ENCODE data around the gene CHAT. TPM values are rescaled to one million over a fixed set of nuclear protein-coding genes. Genes with fewer than 3 reads are reported as not detected.

Gene CHAT
- total RNA-seq, 2 experiments from 2014 or later, result not detected

GRCh38 chr10:49598164-49598856 is 15.5 kb upstream of the CHAT start:
- CTCF ChIA-PET, result no interaction called here
- intact Hi-C loops (cut with micrococcal nuclease), result loop anchor here (10.0 kb wide), 1 partner anchor 316 kb away; no protein-coding TSS in a partner anchor

DNA sequence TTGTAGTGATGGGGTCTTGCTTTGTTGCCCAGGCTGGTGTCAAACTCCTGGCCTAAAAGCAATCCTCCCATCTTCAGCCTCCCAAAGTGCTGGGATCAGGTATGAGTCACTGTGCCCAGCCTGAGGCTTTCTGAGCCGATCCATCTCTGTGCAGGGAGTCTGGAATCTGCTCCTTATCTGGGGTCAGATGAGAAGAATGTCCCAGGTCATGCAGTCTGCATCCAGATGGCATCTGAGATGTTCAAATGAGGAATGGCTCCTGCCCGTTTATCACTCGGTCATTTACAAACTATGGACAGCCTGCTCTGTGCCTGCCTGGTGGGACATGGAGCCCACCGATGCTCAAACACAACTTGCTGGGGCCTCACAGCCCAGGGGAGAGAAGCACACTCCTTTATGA is 14.9 kb upstream of the CHAT start:
- H3K27me3 Mint-ChIP-seq (ENCODE audit: low read depth), result peaks cover 28% of the 10 kb centered on the region

More at GRCh38 chr10:49598164-49598856, 15.5 kb upstream of the CHAT start:
- no peak overlapping the region for H3K4me3 Mint-ChIP-seq
- DNase-seq, result no peak
- H3K4me1 Mint-ChIP-seq (ENCODE audit: low read depth), result no peaks in the 10 kb centered on the region
- H3K36me3 Mint-ChIP-seq (ENCODE audit: low read depth), result no peaks in the 10 kb centered on the region
- no peak overlapping the region for H3K27ac Mint-ChIP-seq
- no peaks in the 10 kb centered on the region for H3K9me3 Mint-ChIP-seq
- peaks cover 26% of the 10 kb centered on the region for H3K27me3 Mint-ChIP-seq (ENCODE audit: low read depth)

DNA sequence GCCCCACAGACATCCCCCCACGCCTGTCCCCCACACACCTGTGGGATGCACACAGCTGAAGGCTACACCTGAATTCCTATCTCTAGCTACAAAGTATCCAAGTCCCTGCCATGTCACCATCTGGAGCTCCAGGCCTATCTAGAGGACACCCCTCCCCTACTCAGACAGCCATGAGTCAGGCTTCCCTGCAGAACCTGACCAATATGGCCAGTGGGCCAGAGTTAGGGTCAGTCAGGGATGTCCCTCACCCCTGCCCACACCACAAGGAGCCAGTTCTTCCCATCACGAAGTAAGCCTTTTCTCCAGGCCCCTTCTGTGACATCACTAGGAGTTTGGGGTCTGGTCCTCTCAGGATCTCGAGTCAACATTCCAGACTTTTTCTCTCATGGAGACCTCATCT is 14.3 kb upstream of the CHAT start:
- no peaks in the 10 kb centered on the region for H3K4me1 Mint-ChIP-seq (ENCODE audit: low read depth)
- H3K27me3 Mint-ChIP-seq (ENCODE audit: low read depth), result peaks cover 29% of the 10 kb centered on the region
- no peak for DNase-seq
- no peaks in the 10 kb centered on the region for H3K9me3 Mint-ChIP-seq
- intact Hi-C loops (cut with micrococcal nuclease), result loop anchor here (10.0 kb wide), 1 partner anchor 315 kb away; no protein-coding TSS in a partner anchor
- no peak overlapping the region for H3K27ac Mint-ChIP-seq
- no peak overlapping the region for H3K4me3 Mint-ChIP-seq
- no peaks in the 10 kb centered on the region for H3K36me3 Mint-ChIP-seq (ENCODE audit: low read depth)
- CTCF ChIA-PET, result no interaction called here

More for the DNA sequence above, 14.9 kb upstream of the CHAT start:
- H3K4me3 Mint-ChIP-seq, result no peak overlapping the region
- CTCF ChIA-PET, result no interaction called here
- DNase-seq, result no peak
- no peaks in the 10 kb centered on the region for H3K36me3 Mint-ChIP-seq (ENCODE audit: low read depth)
- no peaks in the 10 kb centered on the region for H3K9me3 Mint-ChIP-seq
- no peak overlapping the region for H3K27ac Mint-ChIP-seq
- no peaks in the 10 kb centered on the region for H3K4me1 Mint-ChIP-seq (ENCODE audit: low read depth)
- intact Hi-C loops (cut with micrococcal nuclease), result loop anchor here (10.0 kb wide), 1 partner anchor 316 kb away; no protein-coding TSS in a partner anchor

DNA sequence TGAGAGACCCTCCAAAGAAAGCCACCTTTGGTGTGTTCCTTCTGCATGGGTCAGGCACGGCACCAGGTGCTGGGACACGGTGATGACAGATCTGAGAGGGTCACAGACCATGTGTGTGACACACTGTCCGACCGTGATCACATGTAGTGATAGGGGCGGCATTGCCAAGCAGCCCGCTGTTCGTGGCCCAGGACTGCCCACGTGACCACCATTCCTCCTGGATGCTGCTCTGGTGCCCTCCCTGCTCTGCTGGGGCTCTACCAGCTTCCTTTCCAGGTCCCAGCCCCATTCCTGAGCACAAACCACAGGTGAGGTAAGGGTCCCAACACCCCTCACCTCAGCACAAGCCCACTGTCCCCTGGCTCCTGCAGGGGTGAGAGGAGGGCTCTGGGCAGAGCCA is 13.8 kb upstream of the CHAT start:
- H3K4me3 Mint-ChIP-seq, result no peak overlapping the region
- H3K9me3 Mint-ChIP-seq, result no peaks in the 10 kb centered on the region
- no peak overlapping the region for H3K27ac Mint-ChIP-seq
- H3K36me3 Mint-ChIP-seq (ENCODE audit: low read depth), result no peaks in the 10 kb centered on the region
- no peak for DNase-seq
- peaks cover 31% of the 10 kb centered on the region for H3K27me3 Mint-ChIP-seq (ENCODE audit: low read depth)
- H3K4me1 Mint-ChIP-seq (ENCODE audit: low read depth), result no peaks in the 10 kb centered on the region
- intact Hi-C loops (cut with micrococcal nuclease), result no loop called here
- CTCF ChIA-PET, result no interaction called here

DNA sequence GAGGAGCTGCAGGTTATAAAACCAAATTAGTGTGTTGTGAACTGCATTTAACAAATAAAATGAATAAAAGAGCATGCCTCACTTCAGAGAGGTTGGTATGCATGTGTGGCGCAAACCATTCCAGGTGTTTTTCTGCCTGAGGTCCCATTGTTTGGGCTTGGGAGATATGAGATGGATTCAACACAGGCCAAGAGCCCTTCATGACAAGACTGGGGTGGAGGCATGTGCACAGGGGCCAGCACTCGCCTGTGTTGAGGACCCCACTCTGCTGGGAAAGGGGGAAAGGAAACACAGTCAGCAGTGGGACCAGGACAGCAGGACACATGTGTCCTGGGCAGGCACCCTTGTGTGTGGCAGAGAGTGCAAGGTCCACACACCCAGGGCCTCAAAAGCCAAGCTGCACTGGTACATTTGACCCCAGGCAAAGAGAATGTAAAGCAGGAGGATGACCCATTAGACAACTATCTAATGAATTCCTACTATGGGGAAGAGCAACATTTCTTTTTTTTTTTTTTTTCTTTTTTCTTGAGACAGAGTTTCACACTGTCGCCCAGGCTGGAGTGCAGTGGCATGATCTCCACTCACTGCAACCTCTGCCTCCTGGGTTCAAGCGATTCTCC is 12.9 kb upstream of the CHAT start:
- intact Hi-C loops (cut with micrococcal nuclease), result no loop called here
- Mint-ChIP-seq H3K4me3 (no peak overlapping the region), H3K9me3 (no peaks in the 10 kb centered on the region), H3K27ac (no peak overlapping the region), H3K4me1 (ENCODE audit: low read depth) (no peaks in the 10 kb centered on the region), H3K36me3 (ENCODE audit: low read depth) (no peaks in the 10 kb centered on the region), H3K27me3 (ENCODE audit: low read depth) (peaks cover 33% of the 10 kb centered on the region)
- CTCF ChIA-PET, result no interaction called here
- no peak for DNase-seq

DNA sequence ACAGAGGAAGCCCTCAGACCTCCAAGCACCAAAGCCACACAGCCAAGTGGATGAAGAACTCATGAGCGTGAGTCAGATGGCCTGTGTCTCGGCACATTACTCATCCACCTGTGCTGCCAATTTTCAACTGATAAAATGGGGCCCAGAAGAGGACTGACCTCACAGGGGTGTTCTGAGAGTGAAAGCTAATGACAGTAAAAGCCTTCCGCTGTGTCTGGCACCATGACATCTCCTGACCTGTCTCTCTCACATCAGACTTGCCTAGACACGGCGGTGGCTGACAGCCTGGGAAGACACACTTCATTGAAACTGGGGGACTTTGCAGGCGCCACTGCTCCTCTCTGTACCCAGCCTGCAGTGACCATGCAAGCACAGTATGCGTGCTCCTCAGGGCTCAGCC is 12.0 kb upstream of the CHAT start:
- H3K9me3 Mint-ChIP-seq, result no peaks in the 10 kb centered on the region
- H3K4me1 Mint-ChIP-seq (ENCODE audit: low read depth), result no peaks in the 10 kb centered on the region
- H3K4me3 Mint-ChIP-seq, result no peak overlapping the region
- CTCF ChIA-PET, result no interaction called here
- intact Hi-C loops (cut with micrococcal nuclease), result no loop called here
- H3K27me3 Mint-ChIP-seq (ENCODE audit: low read depth), result peaks cover 39% of the 10 kb centered on the region
- no peaks in the 10 kb centered on the region for H3K36me3 Mint-ChIP-seq (ENCODE audit: low read depth)
- no peak overlapping the region for H3K27ac Mint-ChIP-seq
- DNase-seq, result no peak

GRCh38 chr10:49602380-49603023 is 11.3 kb upstream of the CHAT start:
- H3K27me3 Mint-ChIP-seq (ENCODE audit: low read depth), result peaks cover 43% of the 10 kb centered on the region
- H3K36me3 Mint-ChIP-seq (ENCODE audit: low read depth), result no peaks in the 10 kb centered on the region
- intact Hi-C loops (cut with micrococcal nuclease), result no loop called here
- no peak overlapping the region for H3K27ac Mint-ChIP-seq
- no peak for DNase-seq
- CTCF ChIA-PET, result no interaction called here
- no peak overlapping the region for H3K4me3 Mint-ChIP-seq
- H3K4me1 Mint-ChIP-seq (ENCODE audit: low read depth), result peaks cover 1% of the 10 kb centered on the region
- no peaks in the 10 kb centered on the region for H3K9me3 Mint-ChIP-seq

GRCh38 chr10:49605216-49605938 is 8.5 kb upstream of the CHAT start:
- Mint-ChIP-seq H3K27ac (no peak overlapping the region), H3K27me3 (ENCODE audit: low read depth) (peaks cover 60% of the 10 kb centered on the region), H3K36me3 (ENCODE audit: low read depth) (no peaks in the 10 kb centered on the region), H3K9me3 (no peaks in the 10 kb centered on the region), H3K4me1 (ENCODE audit: low read depth) (peaks cover 1% of the 10 kb centered on the region), H3K4me3 (no peak overlapping the region)
- CTCF ChIA-PET, result no interaction called here
- intact Hi-C loops (cut with micrococcal nuclease), result no loop called here
- DNase-seq, result no peak

DNA sequence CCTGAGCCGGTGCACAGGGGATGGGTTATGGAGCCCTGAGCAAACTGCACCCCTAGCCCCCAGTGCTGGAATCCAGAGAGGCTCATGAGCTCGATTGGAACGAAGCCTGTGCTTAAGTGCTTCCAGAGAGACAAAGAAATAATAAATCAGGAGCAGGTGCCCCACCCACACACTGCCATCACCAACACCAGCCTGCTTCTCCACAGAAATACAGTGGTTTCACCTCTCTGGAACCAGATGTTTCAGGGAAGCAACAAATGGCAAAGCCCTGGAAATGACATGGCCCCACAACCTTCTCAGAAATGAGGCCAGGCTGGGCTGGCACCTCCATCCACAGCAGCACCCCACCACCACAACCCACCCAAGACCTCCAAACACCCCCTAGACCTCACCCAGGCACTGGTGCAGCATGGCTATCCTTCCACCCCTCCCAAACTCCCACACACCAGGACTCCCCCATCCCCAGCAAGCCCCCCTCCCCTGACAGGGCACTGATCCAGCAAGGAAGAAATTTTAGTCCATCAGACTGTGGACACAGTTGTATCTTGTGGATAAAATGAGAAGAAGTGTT is 7.8 kb upstream of the CHAT start:
- CTCF ChIA-PET, result interaction anchor here (1.2 kb wide), 1 partner anchor 11 kb away, joined by 7 read pairs; no protein-coding TSS in a partner anchor
- H3K9me3 Mint-ChIP-seq, result no peaks in the 10 kb centered on the region
- DNase-seq, result no peak
- H3K36me3 Mint-ChIP-seq (ENCODE audit: low read depth), result no peaks in the 10 kb centered on the region
- peaks cover 58% of the 10 kb centered on the region for H3K27me3 Mint-ChIP-seq (ENCODE audit: low read depth)
- H3K4me1 Mint-ChIP-seq (ENCODE audit: low read depth), result peaks cover 2% of the 10 kb centered on the region
- H3K4me3 Mint-ChIP-seq, result no peak overlapping the region
- no peak overlapping the region for H3K27ac Mint-ChIP-seq
- intact Hi-C loops (cut with micrococcal nuclease), result no loop called here

GRCh38 chr10:49606981-49607535 is 6.8 kb upstream of the CHAT start:
- DNase-seq, result peak; percentile 81
- peaks cover 3% of the 10 kb centered on the region for H3K4me1 Mint-ChIP-seq (ENCODE audit: low read depth)
- H3K27me3 Mint-ChIP-seq (ENCODE audit: low read depth), result peaks cover 64% of the 10 kb centered on the region
- H3K4me3 Mint-ChIP-seq, result no peak overlapping the region
- no peaks in the 10 kb centered on the region for H3K9me3 Mint-ChIP-seq
- no peaks in the 10 kb centered on the region for H3K36me3 Mint-ChIP-seq (ENCODE audit: low read depth)
- intact Hi-C loops (cut with micrococcal nuclease), result loop anchor here (1.0 kb wide), 2 partner anchors 155 to 209 kb away; partner anchors contain the start of gene OGDHL
- CTCF ChIA-PET, result interaction anchor here (1.2 kb wide), 1 partner anchor 12 kb away, joined by 7 read pairs; no protein-coding TSS in a partner anchor
- H3K27ac Mint-ChIP-seq, result no peak overlapping the region

DNA sequence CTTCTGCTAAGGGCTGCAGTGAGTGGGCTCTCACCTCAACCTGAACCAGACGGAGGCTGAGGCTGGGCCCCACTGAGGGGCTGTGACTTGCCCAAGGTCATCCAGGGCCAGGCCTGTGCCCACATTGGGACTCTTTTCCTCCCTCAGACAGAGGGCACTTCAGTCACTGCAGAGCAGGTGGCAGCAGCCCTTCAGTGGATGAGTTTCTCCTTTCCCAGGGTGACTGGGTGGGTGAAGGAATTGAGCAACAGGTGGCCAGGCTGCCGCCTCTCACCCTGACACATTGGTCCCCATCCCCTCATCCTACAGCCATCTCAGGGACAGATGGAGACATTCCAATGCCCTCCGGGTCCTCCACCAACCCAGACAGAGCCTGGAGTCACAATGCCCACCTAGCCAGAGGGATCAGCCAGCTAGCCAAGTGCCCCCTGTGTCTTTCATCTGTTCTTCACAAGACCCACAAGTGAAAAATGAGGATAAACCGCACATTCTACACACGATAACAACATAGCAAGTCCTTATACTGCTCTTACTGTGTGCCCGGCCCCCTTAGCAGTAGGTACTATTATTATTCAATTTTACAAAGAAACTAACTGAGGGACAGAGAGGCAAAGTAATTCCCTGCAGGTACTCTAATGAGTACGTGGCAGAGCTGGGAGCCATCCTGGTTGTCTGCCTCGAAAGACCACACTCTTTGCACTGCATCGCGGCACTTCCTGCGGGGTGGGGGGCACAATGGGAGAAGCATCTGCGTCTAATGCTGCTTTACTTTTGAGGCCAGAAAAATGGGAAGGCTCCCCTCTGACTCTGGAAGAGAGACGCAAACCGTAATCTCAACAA is 5.5 kb upstream of the CHAT start:
- CTCF ChIA-PET, result no interaction called here
- DNase-seq, result no peak

More for the DNA sequence above, 5.5 kb upstream of the CHAT start:
- peaks cover 2% of the 10 kb centered on the region for H3K36me3 Mint-ChIP-seq (ENCODE audit: low read depth)
- intact Hi-C loops (cut with micrococcal nuclease), result no loop called here
- peaks cover 10% of the 10 kb centered on the region for H3K4me1 Mint-ChIP-seq (ENCODE audit: low read depth)
- H3K9me3 Mint-ChIP-seq, result peaks cover 3% of the 10 kb centered on the region
- no peak overlapping the region for H3K4me3 Mint-ChIP-seq
- H3K27ac Mint-ChIP-seq, result no peak overlapping the region
- H3K27me3 Mint-ChIP-seq (ENCODE audit: low read depth), result peaks cover 72% of the 10 kb centered on the region

Data from activated naive CD4-positive, alpha-beta T cell treated with anti-CD3 and anti-CD28 coated beads for 36 hours (primary cell).